Endometrium (tissue), 2 donors: Measurements from ENCODE around the gene PSTPIP2.
"Not testable (repeated sequence)": the region's sequence is repeated elsewhere in the genome, so short reads cannot be mapped to it uniquely, and the experiment has no call there.

Experiments
- FAIRE-seq: peaks from 2 replicates; lab custom pipeline; 2012; peaks lifted over from hg19 to GRCh38; lab: Jason Lieb, UNC
- donor health status: control.
- donor health status: control.

PSTPIP2 gene, protein sequence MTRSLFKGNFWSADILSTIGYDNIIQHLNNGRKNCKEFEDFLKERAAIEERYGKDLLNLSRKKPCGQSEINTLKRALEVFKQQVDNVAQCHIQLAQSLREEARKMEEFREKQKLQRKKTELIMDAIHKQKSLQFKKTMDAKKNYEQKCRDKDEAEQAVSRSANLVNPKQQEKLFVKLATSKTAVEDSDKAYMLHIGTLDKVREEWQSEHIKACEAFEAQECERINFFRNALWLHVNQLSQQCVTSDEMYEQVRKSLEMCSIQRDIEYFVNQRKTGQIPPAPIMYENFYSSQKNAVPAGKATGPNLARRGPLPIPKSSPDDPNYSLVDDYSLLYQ

DNA sequence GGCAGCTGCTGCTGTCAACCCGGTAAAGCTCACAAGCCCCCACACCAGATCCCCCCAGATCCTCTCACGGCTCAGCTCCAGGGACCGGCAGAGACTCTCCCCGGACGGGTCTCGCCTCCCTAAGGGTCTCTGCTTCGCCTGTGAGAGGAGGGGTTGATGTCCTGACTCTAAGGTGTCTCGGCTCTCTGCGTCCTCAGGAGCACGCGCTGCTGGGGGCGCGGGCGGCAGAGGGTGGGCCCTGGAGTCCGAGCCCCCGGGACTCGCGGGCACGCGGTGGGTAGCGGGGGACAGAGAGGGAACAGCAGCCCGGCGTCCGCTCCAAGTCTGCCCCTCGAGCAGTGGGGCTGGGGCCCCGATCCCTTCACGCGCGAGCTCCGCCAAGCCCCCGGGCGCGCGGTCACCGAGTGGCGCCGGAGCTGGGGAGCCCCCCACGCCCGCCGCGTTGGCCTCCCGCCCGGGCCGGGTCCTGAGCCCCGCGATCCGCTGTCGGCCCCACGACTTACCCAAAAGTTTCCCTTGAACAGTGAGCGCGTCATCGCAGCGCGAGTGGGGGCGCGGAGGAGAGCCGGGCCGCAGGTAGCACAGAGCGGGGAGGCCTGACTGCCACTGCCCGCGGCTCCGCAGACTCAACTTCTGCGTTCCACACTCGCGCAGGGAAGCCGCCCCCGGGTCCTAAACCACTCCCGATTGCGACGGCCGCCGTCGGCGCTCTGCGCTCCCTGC is at the start of gene PSTPIP2:
TSS of gene PSTPIP2 (minus strand) at position 608 of the 723 bp plus-strand sequence. CDS start at position 536, 72 bp downstream.
- FAIRE-seq, result no peak

GRCh38 chr18:46113751-46114150 is 41.7 kb upstream of the PSTPIP2 start:
- FAIRE-seq, result no peak

- FAIRE-seq, result no peak
Measured at GRCh38 chr18:46110406-46110805, 38.3 kb upstream of the PSTPIP2 start.

DNA sequence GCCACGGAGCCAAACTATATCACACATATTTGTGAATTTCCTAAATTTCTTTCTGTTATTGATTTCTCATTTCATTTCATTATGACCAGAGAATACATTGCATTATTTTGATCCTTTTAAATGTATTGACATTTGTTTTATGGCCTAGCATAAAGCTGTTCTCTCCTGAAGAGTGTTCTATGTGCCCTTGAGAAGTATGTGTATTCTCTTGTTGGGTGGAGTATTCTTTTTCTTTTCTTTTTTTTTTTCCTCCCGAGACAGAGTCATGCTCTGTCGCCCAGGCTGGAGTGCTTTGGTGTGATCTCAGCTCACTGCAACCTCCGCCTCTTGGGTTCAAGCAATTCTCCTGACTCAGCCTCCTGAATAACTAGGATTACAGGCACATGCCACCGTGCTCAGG is 37.3 kb upstream of the PSTPIP2 start:
- FAIRE-seq, result no peak

DNA sequence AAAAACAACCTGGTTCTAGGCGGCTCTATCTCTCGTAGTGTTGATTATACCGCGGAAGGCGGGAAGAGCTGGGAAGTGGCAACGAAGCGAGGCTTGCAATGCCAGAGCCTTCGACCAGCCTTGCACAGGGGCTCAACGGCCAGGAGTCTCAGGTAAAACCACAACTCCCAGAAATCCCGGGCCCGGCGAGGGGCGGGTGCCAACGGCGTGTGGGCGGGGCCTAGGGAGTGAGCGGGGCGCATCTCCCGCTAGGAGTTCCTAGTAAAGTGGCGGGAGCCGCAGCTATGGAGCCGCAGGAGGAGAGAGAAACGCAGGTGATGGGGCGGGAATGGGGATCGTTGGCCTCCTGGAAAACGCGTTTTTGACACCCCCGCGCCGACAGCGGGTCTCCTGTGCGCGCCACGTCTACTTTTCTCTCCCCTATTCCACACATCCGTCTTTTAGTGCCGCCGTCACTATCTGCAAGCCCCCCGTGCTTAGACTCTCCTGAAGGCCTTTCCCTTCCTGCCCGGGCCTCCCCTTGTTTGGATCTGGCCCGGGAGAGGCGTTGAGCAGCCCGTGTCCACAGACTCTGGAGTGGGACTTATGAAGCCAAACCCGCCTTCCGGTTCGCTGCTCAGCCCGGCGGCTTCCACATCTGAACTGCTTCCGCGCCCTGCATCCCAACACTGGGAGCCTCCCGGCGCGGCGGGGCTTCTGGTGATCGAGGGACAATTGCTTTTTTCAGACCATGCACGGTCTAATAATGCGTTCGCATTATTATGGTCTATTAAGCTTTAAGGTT is 32.3 kb upstream of the PSTPIP2 start, which contains the start of gene HAUS1:
TSS of gene HAUS1 (plus strand) at position 258 of the 784 bp plus-strand sequence. CDS start at position 285, 27 bp downstream.
- peak; percentile 8 for FAIRE-seq

- no peak for FAIRE-seq
Measured at GRCh38 chr18:46099463-46099862, 27.4 kb upstream of the PSTPIP2 start.

GRCh38 chr18:46098616-46098933 is 26.5 kb upstream of the PSTPIP2 start:
- no peak for FAIRE-seq

DNA sequence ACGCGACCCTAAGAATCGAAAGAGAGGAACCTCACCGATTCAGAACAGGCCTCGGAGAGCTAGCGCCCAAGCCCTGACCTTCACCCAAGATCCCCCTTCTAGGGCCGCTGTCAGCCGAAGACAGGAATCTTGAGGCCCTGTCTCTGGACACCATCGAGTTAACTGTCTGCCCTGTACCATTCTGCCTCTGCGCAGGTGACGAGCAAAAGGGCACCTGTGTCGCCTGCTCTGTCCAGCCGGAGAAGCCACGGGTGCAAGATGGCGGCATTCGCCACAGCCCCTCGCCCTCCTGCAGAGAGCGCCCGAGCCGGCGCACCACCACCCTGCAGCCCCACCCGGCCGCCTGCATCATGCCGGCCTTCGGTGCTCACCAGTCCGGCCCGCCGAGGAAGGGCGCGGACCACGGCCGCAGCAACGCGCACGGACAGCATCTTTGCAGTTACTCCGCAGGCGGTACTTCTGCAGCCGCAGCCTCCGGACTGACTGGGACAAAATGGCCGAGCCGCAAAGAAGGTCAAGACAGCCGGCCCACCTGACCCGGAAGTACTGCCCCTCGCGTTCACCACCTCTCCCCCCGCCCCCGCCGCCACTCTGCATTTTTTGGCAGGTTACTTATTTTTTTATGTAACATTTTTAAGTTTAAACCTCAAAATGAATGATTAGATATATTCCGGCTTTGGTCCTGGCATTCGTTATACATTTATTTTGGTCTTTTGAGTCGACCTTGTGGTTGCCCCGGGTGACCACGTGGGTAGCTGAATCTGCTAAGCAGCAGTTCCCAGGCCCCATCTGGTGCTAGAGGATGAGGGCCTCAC is 25.9 kb upstream of the PSTPIP2 start, which contains the start of gene ATP5F1A:
TSS of gene ATP5F1A (minus strand) at position 496 of the 815 bp plus-strand sequence. CDS start at position 431, 65 bp downstream.
- no peak for FAIRE-seq

DNA sequence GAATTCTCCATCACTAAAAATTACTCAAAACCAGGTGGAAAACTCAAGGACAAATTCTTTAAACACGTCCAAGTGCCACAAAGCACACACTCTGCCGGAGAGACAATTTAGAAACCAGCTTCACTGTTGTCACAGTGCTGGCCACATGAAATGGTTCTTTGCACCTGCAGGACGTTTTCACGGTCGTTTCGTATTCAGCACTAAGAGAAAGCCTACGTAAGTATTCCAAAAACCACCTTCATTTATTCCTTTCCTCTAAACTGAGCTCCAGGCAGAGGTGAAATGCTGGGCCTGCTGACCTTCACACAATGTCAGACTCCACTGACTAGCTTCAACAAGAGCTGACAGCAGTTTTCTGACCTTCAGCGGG is 25.4 kb upstream of the PSTPIP2 start:
- no peak for FAIRE-seq

DNA sequence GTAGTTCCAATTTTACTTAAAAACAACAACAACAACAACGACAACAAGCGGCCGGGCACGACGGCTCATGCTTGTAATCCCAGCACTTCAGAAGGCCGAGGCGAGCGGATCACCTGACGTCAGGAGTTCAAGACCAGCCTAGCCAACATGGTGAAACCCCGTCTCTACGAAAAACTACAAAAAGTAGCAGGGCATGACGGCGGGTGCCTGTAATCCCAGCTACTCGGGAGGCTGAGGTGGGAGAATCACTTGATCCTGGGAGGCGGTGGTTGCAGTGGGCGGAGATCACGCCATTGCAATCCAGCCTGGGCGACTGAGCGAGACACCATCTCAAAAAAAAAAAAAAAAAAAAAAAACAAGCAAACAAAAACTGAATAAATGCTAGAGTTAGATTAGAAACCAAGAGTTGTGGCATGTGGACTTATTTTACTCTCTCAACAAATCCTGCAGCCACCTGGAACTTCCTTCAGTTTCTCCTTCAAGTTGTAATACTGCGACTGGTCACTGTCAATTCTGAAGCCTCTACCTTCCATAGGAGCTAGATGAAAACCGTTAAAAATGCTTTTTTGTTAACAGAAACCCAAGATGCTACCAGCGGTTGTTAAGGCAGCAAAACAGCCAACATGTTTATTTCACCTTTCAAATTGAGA is 24.7 kb upstream of the PSTPIP2 start:
- no peak for FAIRE-seq

DNA sequence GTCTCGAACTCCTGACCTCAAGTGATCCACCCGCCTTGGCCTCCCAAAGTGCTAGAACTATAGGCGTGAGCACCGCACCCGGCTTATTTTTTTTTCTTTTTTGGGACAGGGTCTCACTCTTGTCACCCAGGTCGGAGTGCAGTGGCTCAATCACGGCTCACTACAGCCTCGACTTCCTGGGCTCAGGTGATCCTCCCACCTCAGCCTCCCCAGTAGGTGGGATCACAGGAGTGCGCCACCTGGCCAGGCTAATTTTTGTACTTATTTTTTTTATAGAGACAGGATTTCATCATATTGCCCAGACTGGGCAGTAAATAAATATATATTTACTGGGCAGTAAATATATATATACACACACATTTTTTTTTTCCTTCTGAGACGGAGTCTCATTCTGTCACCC is 23.5 kb upstream of the PSTPIP2 start:
- no peak for FAIRE-seq

DNA sequence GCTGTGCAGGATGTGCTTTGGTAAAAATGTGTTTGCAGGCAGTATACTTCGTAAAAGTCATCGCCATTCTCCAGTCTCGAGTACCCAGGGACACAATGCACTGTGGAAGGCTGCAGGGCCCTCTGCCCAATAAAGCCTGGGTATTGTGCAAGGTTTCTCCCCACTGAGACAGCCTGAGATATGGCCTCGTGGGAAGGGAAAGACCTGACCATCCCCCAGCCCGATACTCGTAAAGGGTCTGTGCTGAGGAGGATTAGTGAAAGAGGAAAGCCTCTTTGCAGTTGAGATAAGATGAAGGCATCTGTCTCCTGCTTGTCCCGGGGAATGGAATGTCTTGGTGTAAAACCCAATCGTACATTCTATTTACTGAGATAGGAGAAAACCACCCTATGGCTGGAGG is 16.4 kb upstream of the PSTPIP2 start:
- FAIRE-seq, result not testable (repeated sequence)

DNA sequence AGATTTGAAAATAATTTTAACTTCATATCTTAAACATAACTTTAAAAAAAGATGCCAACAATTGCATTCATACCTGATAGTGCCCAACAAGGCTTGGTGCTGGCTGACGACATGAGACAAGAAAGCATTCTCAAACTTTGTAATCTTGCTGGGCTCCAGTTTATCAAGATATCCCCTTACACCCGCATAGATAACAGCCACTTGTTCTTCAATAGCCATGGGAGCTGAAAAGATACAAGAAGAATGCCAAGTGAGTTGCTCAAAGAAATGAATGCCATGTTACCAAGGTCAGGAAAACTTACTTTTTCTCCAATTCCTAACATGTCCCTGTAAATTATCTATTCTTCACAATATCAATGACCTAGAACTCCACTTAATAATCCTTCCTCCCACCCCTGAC is 12.4 kb upstream of the PSTPIP2 start:
- FAIRE-seq, result no peak

GRCh38 chr18:46080156-46080555 is 8.1 kb upstream of the PSTPIP2 start:
- FAIRE-seq, result no peak

GRCh38 chr18:46079336-46079735 is 7.3 kb upstream of the PSTPIP2 start:
- no peak for FAIRE-seq

DNA sequence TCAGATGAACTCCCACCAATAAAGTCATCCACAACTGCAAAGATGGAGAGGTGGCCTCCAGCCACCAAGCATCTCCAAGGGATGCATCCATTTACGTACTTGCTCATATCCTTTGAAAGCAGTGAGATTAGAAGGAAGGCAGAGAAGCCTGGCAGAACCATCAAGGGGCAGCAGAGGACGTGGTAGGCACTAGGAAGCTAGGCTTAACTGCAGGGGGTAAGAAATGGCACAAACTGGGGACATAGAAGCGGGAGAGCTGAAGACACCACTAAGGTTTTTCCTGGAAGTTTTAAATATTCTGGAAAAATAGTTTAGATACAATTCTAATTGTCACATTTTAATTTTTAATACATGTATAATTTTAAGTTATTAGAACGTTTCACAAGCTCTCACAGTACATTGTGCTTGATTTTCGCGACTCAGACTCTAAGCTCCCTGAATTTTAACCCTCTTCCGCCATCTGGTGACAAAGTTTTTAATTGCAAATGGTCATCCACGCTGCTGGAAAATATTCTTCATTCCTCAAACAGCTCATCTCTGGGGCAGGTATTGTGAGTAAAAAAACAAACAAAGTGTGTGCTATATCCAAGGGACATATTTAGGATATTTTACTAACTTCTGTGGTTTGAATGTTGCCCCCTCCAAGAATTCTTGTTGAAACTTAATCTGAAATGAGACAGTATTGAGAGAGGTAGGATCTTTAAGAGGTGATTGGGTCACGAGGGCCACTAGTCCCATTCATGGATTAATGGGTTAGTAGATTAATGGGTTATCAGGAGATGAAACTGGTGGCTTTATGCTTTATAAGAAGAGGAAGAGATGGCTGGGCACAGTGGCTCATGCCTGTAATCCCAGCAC is 1.6 kb upstream of the PSTPIP2 start:
- FAIRE-seq, result peak; percentile 97

DNA sequence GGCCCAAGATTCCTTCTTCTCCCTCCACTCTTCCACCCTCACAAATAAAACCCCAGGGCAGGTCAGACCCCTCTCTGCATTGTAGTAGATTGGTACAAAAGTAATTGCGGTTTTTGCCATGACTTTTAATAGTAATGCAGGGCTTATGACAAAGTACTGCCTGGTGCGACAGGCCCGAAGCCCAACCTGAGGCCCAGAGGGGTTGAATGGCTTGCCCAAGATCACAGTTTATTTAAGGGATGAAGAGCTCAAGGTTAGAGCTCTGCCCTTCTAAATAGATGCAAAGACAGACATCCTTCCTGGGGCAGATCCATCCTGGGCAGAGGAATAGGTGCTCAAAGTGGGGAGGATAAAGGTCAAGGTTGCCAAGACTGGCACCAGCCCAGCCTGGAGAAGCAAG is 899 bp upstream of the PSTPIP2 start:
- FAIRE-seq, result no peak

GRCh38 chr18:46072376-46072867 is 362 bp upstream of the PSTPIP2 start:
- FAIRE-seq, result no peak

GRCh38 chr18:46070815-46071652 is 1.0 kb downstream of the PSTPIP2 start:
- FAIRE-seq, result no peak
